Activated naive CD8-positive, alpha-beta T cell treated with anti-CD3 and anti-CD28 coated beads for 36 hours (primary cell): ENCODE measurements around the gene FRS3. TPM values are rescaled to one million over a fixed set of nuclear protein-coding genes. Genes with fewer than 3 reads are reported as not detected.

ENCODE experiments used
- DNase-seq: peaks from one replicate; pipeline ENCODE4 v3.0.0; 2021
- H3K27ac Mint-ChIP-seq: one replicate; pipeline ENCODE4 v1.8.0; 2022; ENCODE audit warnings: mild to moderate bottlenecking, moderate library complexity, mixed read lengths
- H3K27me3 Mint-ChIP-seq: one replicate; pipeline ENCODE4 v1.8.0; 2022; ENCODE audit warnings: mild to moderate bottlenecking, mixed read lengths
- H3K36me3 Mint-ChIP-seq: one replicate; pipeline ENCODE4 v1.8.0; 2021; ENCODE audit warnings: mild to moderate bottlenecking, mixed read lengths
- H3K4me1 Mint-ChIP-seq: one replicate; pipeline ENCODE4 v1.8.0; 2021; ENCODE audit warnings: mixed read lengths
- H3K4me3 Mint-ChIP-seq: one replicate; pipeline ENCODE4 v1.8.0; 2022; ENCODE audit warnings: mild to moderate bottlenecking, moderate library complexity, mixed read lengths
- H3K9me3 Mint-ChIP-seq: one replicate; pipeline ENCODE4 v1.8.0; 2022; ENCODE audit warnings: mixed read lengths
- total RNA-seq, 2 experiments: library from RNA; stranded (reverse); gene quantifications; one replicate each; pipeline ENCODE4 v1.2.3, GENCODE V29; 2021

The FRS3 gene
- total RNA-seq, 2 experiments from 2014 or later, result 3.1 to 5.2 TPM

GRCh38 chr6:41746107-41746506 lies 33.6 kb downstream of the FRS3 start:
- no peak overlapping the region for H3K4me3 Mint-ChIP-seq
- H3K36me3 Mint-ChIP-seq, result no peaks in the 10 kb centered on the region
- H3K4me1 Mint-ChIP-seq, result no peaks in the 10 kb centered on the region
- no peak overlapping the region for H3K27ac Mint-ChIP-seq
- H3K27me3 Mint-ChIP-seq, result no peaks in the 10 kb centered on the region
- no peak for DNase-seq
- H3K9me3 Mint-ChIP-seq, result no peaks in the 10 kb centered on the region

GRCh38 chr6:41744236-41744787 lies 35.4 kb downstream of the FRS3 start:
- H3K36me3 Mint-ChIP-seq, result no peaks in the 10 kb centered on the region
- H3K4me3 Mint-ChIP-seq, result no peak overlapping the region
- no peaks in the 10 kb centered on the region for H3K9me3 Mint-ChIP-seq
- no peaks in the 10 kb centered on the region for H3K27me3 Mint-ChIP-seq
- no peak overlapping the region for H3K27ac Mint-ChIP-seq
- H3K4me1 Mint-ChIP-seq, result no peaks in the 10 kb centered on the region
- DNase-seq, result no peak

- H3K27me3 Mint-ChIP-seq, result no peaks in the 10 kb centered on the region
- no peak overlapping the region for H3K4me3 Mint-ChIP-seq
- H3K9me3 Mint-ChIP-seq, result no peaks in the 10 kb centered on the region
- no peaks in the 10 kb centered on the region for H3K36me3 Mint-ChIP-seq
- H3K27ac Mint-ChIP-seq, result no peak overlapping the region
- no peak for DNase-seq
- H3K4me1 Mint-ChIP-seq, result no peaks in the 10 kb centered on the region
These were observed 36.1 kb downstream of the FRS3 start for GRCh38 chr6:41743406-41744235.

- Mint-ChIP-seq H3K4me1 (no peaks in the 10 kb centered on the region), H3K27ac (no peak overlapping the region), H3K9me3 (no peaks in the 10 kb centered on the region), H3K4me3 (no peak overlapping the region), H3K36me3 (no peaks in the 10 kb centered on the region), H3K27me3 (no peaks in the 10 kb centered on the region)
- no peak for DNase-seq
These were observed 37.8 kb downstream of the FRS3 start for GRCh38 chr6:41741625-41742490.

GRCh38 chr6:41740366-41741162 lies 39.1 kb downstream of the FRS3 start:
- Mint-ChIP-seq H3K36me3 (no peaks in the 10 kb centered on the region), H3K4me3 (no peak overlapping the region), H3K27me3 (no peaks in the 10 kb centered on the region), H3K4me1 (peaks cover 3% of the 10 kb centered on the region), H3K9me3 (no peaks in the 10 kb centered on the region), H3K27ac (no peak overlapping the region)
- DNase-seq, result no peak

- DNase-seq, result no peak
- H3K27ac Mint-ChIP-seq, result no peak overlapping the region
- no peaks in the 10 kb centered on the region for H3K27me3 Mint-ChIP-seq
- H3K9me3 Mint-ChIP-seq, result no peaks in the 10 kb centered on the region
- H3K4me3 Mint-ChIP-seq, result no peak overlapping the region
- H3K36me3 Mint-ChIP-seq, result no peaks in the 10 kb centered on the region
- peaks cover 3% of the 10 kb centered on the region for H3K4me1 Mint-ChIP-seq
These were observed 40.7 kb downstream of the FRS3 start for GRCh38 chr6:41739041-41739440.

- H3K4me3 Mint-ChIP-seq, result no peak overlapping the region
- H3K27me3 Mint-ChIP-seq, result no peaks in the 10 kb centered on the region
- H3K36me3 Mint-ChIP-seq, result no peaks in the 10 kb centered on the region
- no peaks in the 10 kb centered on the region for H3K9me3 Mint-ChIP-seq
- no peak overlapping the region for H3K27ac Mint-ChIP-seq
- peaks cover 8% of the 10 kb centered on the region for H3K4me1 Mint-ChIP-seq
- DNase-seq, result no peak
These were observed 42.0 kb downstream of the FRS3 start for GRCh38 chr6:41737591-41738130.

- Mint-ChIP-seq H3K9me3 (no peaks in the 10 kb centered on the region), H3K27me3 (no peaks in the 10 kb centered on the region), H3K27ac (peak overlapping the region; percentile 34), H3K4me1 (peaks cover 11% of the 10 kb centered on the region), H3K36me3 (no peaks in the 10 kb centered on the region), H3K4me3 (no peak overlapping the region)
- DNase-seq, result no peak
These were observed 42.7 kb downstream of the FRS3 start for GRCh38 chr6:41736800-41737555.

GRCh38 chr6:41736186-41736733 lies 43.4 kb downstream of the FRS3 start:
- Mint-ChIP-seq H3K9me3 (no peaks in the 10 kb centered on the region), H3K27ac (no peak overlapping the region), H3K36me3 (no peaks in the 10 kb centered on the region), H3K27me3 (no peaks in the 10 kb centered on the region), H3K4me1 (peaks cover 15% of the 10 kb centered on the region), H3K4me3 (no peak overlapping the region)
- no peak for DNase-seq

GRCh38 chr6:41735427-41736185 lies 44.1 kb downstream of the FRS3 start, which contains the start of gene TFEB:
Gene TFEB (minus strand): TSS chr6:41735608. CDS start chr6:41691213, 44,395 bp downstream.
- Mint-ChIP-seq H3K36me3 (no peaks in the 10 kb centered on the region), H3K4me1 (peaks cover 17% of the 10 kb centered on the region), H3K4me3 (peak within 1 kb of the TSS; percentile 73), H3K27me3 (no peaks in the 10 kb centered on the region), H3K9me3 (no peaks in the 10 kb centered on the region), H3K27ac (peak within 1 kb of the TSS; percentile 68)
- peak; percentile 96 for DNase-seq

GRCh38 chr6:41734666-41735426 lies 44.9 kb downstream of the FRS3 start:
- no peaks in the 10 kb centered on the region for H3K36me3 Mint-ChIP-seq
- H3K4me3 Mint-ChIP-seq, result peak overlapping the region; percentile 71
- DNase-seq, result peak; percentile 66
- H3K27ac Mint-ChIP-seq, result peak overlapping the region; percentile 68
- H3K9me3 Mint-ChIP-seq, result no peaks in the 10 kb centered on the region
- H3K27me3 Mint-ChIP-seq, result no peaks in the 10 kb centered on the region
- H3K4me1 Mint-ChIP-seq, result peaks cover 23% of the 10 kb centered on the region
